Duodenal mucosa (tissue), 2 donors: ENCODE data around the gene SIRPB2.
"Not testable (repeated sequence)": the region's sequence is repeated elsewhere in the genome, so short reads cannot be mapped to it uniquely, and the experiment has no call there.

Experiments used
- H3K27ac ChIP-seq: one replicate; pipeline ENCODE4 v1.7.0; 2013; ENCODE audit warnings: low read depth, low read length
- H3K27me3 ChIP-seq, 2 donors: one replicate each; pipeline ENCODE4 v1.7.0; 2013; ENCODE audit warnings: low read length in 2 of 2, control low read depth in 1 of 2; ENCODE audit not compliant: insufficient read depth in 2 of 2, control insufficient read depth in 1 of 2
- H3K36me3 ChIP-seq, 2 donors: one replicate each; pipeline ENCODE4 v1.7.0; 2013; ENCODE audit warnings: low read length in 2 of 2, control low read depth in 1 of 2; ENCODE audit not compliant: insufficient read depth in 2 of 2, control insufficient read depth in 1 of 2
- H3K4me1 ChIP-seq, 2 donors: one replicate each; pipeline ENCODE4 v1.7.0; 2013; ENCODE audit warnings: low read length in 2 of 2, control low read depth in 1 of 2; ENCODE audit not compliant: insufficient read depth in 2 of 2, control insufficient read depth in 1 of 2
- H3K4me3 ChIP-seq, 2 donors: one replicate each; pipeline ENCODE4 v1.7.0; 2013; ENCODE audit warnings: low read length in 2 of 2, low read depth in 1 of 2
- H3K9ac ChIP-seq, 2 donors: one replicate each; pipeline ENCODE4 v1.7.0; 2013; ENCODE audit warnings: low read length in 2 of 2, low read depth in 1 of 2
- H3K9me3 ChIP-seq, 2 donors: one replicate each; pipeline ENCODE4 v1.7.0; 2013; ENCODE audit warnings: low read length in 2 of 2, control low read depth in 1 of 2; ENCODE audit not compliant: control insufficient read depth in 1 of 2

Gene SIRPB2

DNA sequence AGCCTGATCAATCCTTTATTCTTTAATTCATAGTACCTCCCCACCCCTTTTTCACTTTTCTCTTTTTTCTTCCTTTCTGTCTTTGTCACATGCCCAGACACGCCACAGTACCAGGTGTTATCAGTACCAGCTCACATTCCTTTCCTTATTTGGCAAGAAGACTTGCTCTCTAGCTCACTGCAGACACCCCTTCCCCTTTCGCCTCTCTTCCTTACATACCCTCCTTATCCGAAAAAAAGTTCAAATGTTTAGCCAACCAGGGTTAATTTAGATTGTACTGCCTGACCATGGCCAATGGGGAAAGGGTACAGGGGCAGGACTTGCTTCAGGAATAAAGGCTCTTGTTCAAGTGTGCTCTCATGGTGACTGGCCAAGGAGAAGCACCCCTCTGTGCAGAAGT is 9.3 kb upstream of the SIRPB2 start:
- Histone ChIP-seq H3K27ac (no peak overlapping the region), H3K4me1 (no peaks in the 10 kb centered on the region), H3K27me3 (peaks cover 0 to 3% of the 10 kb centered on the region in 2 donors), H3K36me3 (no peaks in the 10 kb centered on the region), H3K4me3 (no peak overlapping the region), H3K9ac (no peak overlapping the region), H3K9me3 (no peaks in the 10 kb centered on the region)

DNA sequence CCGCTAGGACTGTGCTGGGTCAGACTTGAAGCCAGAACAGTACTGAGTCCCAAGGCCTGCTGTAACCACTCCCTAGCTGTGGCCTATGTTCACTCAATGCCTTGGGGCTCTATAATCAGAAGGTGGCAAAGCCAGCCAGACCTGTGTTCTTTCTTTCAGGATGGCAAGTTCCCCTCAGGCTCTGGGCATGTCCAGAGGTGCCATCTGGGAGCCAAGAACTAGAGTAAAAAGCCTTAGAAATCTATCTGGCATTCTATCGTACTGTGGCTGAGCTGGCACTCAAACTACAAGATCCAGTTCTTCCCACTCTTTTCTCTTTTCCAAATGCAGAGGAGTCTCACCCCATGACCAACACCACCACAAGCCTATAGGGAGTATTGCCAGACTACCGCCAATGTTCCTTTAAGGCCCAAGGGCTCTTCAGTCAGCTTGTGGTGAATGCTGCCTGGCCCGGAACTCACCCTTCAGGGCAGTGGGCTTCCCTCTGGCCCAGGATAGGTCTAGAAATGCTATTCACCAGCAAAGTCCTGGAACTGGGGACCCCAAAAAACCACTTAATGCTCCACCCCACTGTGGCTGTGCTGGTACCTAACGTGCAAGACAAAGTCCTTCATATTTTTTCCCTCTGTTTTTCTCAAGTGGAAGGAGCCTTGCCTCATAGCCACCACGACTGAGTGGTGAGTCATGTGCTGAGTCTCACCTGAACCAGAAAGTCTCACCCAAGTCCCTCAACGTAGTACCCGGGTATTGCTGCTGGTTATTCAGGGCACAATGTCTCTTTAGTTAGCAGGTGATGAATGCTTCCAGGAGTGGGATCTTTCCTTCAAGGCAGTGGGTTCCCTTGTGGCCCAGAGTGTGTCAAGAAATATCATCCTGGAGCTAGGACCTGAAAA is 8.6 kb upstream of the SIRPB2 start:
- Histone ChIP-seq H3K9me3 (no peaks in the 10 kb centered on the region), H3K9ac (no peak overlapping the region), H3K36me3 (no peaks in the 10 kb centered on the region), H3K27me3 (peaks cover 0 to 3% of the 10 kb centered on the region in 2 donors), H3K4me1 (no peaks in the 10 kb centered on the region), H3K27ac (no peak overlapping the region), H3K4me3 (no peak overlapping the region)

DNA sequence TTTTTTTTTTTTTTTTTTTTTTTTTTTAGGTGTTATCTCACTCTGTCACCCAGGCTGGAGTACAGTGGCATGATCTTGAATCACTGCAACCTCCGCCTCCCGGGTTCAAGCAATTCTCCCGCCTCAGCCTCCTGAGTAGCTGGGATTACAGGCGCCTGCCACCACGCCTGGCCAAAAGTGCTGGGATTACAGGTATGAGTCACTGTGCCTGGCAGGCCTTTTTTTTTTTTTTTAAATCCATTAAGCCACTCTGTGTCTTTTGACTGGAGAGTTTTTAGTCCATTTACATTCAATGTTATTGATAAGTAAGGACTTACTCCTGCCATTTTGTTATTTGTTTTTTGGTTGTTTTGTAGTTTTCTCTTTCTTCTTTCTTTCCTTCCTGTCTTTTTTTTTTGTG is 6.2 kb upstream of the SIRPB2 start:
- not testable (repeated sequence) for H3K9me3 ChIP-seq, H3K9ac ChIP-seq, H3K36me3 ChIP-seq, H3K27ac ChIP-seq, H3K4me1 ChIP-seq, H3K27me3 ChIP-seq, H3K4me3 ChIP-seq

DNA sequence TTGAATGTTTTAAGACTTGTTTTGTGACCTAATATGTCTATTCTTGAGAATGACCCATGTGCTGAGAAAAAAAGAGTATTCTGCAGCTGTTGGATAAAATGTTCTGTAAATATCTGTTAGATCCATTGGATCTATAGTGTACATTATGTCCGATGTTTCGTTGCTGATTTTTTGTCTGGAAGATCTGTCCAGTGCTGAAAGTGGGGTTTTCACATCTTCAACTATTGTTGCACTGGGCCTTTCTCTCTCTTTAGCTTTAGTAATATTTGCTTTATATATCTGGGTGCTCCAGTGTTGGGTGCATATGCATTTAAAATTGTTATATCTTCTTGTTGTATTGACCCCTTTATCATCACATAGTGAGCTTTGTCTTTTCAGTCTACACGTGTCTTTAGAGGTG is 5.7 kb upstream of the SIRPB2 start:
- Histone ChIP-seq H3K27ac (no peak overlapping the region), H3K36me3 (no peaks in the 10 kb centered on the region), H3K4me3 (no peak overlapping the region), H3K9me3 (no peaks in the 10 kb centered on the region), H3K27me3 (peaks cover 0 to 3% of the 10 kb centered on the region in 2 donors), H3K4me1 (no peaks in the 10 kb centered on the region), H3K9ac (no peak overlapping the region)

DNA sequence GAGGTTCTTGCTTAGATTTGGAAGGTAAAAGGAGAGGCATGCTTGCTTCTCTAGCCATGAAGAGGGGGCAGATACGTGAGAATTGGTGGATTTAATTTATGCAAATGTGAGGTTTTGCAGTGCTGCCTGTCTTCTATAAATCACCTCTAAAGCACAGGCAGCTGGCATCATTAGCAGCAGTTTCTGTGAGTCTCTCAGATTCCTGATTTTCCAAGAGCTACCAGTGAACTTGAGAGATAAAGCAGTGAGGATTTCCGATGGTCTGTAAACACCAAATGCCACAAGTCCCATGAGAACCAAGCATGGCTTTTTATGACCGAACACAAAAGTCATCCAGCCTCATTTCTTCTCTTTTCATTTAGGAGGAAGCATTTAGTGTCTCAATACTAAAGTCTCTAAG is 3.2 kb upstream of the SIRPB2 start:
- Histone ChIP-seq H3K9me3 (no peaks in the 10 kb centered on the region), H3K9ac (no peak overlapping the region), H3K27me3 (no peaks in the 10 kb centered on the region), H3K4me3 (no peak overlapping the region), H3K36me3 (no peaks in the 10 kb centered on the region), H3K27ac (no peak overlapping the region), H3K4me1 (no peaks in the 10 kb centered on the region)

DNA sequence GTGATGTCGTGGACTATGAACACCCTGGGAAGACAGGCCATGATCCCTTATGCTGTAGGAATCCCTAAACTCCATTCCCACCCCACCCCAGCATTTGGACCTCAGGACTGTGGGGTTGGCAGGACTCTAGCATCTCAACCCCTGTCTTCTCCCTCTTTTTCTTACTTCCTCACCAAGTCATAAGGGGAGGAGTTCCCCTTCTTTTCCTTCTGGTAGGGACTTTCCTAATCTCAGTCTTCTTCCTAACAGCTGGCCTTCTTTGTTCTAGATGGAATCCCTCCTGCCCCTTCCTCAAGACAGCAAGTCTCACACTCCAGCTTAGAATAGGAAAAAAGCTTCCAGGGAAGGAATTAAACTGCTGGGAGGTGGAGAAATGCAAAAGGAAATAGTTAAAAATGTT is 2.3 kb upstream of the SIRPB2 start:
- H3K36me3 ChIP-seq: no peaks in the 10 kb centered on the region
- no peak overlapping the region for H3K9ac ChIP-seq
- H3K4me3 ChIP-seq: no peak overlapping the region
- no peaks in the 10 kb centered on the region for H3K27me3 ChIP-seq
- H3K27ac ChIP-seq: no peak overlapping the region
- no peaks in the 10 kb centered on the region for H3K9me3 ChIP-seq
- no peaks in the 10 kb centered on the region for H3K4me1 ChIP-seq

DNA sequence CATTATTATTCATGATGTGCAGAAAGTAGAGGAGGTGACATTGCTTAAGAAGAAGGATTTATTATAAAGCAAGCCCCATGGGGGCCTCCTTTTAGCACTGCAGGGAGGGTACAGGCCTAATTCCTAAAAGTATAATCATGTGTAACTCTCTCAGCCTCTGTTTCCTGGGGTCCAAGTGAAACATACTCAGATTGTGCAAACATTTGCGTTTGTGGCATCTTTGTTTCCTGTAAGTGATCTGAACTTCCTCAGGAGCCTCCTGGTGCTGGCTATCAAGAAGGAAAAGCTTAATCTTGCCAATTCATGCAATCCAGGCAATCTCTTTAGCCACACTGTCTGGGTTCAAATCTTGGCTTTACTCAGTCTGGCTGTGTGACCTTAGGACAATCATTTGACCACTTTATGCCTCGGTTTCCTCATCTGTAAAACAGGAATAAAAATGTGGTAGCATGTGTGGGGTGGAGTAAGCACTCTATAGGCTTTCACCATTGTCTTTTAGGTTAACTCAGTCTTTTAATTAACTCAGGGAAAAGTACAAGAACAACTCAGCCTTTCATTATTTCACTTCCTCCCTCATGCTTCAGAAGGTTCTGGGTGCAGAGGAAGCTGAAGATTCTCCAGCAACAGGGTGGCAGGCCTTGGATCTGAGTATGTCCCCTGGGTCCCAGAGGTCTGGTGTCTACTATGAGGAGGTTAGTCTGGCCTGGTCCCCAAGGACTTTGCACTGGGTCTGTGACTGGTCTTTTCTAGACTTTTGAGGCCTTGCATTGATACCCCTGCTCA is 831 bp upstream of the SIRPB2 start:
- Histone ChIP-seq H3K27me3 (no peaks in the 10 kb centered on the region), H3K9me3 (no peaks in the 10 kb centered on the region), H3K27ac (no peak overlapping the region), H3K9ac (no peak overlapping the region), H3K4me1 (no peaks in the 10 kb centered on the region), H3K4me3 (no peak overlapping the region), H3K36me3 (no peaks in the 10 kb centered on the region)

DNA sequence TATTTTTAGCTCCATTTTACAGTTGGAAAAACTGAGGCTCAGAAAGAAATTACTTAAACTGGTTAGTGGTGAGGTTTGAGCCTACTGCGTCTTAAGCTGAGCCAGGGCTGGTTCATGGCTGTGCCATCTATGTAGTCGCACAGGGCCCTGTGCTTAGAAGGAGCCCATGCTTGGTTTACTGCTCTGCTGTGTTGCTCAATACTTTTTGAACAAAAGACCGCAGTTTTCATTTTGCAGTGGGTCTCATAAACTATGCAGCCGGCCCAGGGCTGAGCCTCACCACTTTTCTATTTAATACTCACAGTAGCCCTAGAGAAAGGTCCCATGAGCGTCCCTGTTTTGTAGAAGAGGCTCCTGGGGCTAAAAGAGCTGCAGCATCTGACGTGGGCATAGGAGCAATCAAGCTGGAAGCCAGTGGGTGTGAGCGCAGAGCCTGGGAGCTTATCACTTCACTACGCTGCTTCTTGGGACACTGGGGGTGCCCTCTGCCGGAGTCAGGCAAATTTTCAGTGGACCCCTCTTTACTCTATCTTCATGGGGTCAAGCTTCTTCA is 501 bp downstream of the SIRPB2 start:
- Histone ChIP-seq H3K9me3 (no peaks in the 10 kb centered on the region), H3K4me1 (no peaks in the 10 kb centered on the region), H3K27ac (peak overlapping the region; percentile 12), H3K9ac (no peak overlapping the region), H3K27me3 (no peaks in the 10 kb centered on the region), H3K36me3 (no peaks in the 10 kb centered on the region), H3K4me3 (peak overlapping the region in 1 of 2 donors; percentile 38)

DNA sequence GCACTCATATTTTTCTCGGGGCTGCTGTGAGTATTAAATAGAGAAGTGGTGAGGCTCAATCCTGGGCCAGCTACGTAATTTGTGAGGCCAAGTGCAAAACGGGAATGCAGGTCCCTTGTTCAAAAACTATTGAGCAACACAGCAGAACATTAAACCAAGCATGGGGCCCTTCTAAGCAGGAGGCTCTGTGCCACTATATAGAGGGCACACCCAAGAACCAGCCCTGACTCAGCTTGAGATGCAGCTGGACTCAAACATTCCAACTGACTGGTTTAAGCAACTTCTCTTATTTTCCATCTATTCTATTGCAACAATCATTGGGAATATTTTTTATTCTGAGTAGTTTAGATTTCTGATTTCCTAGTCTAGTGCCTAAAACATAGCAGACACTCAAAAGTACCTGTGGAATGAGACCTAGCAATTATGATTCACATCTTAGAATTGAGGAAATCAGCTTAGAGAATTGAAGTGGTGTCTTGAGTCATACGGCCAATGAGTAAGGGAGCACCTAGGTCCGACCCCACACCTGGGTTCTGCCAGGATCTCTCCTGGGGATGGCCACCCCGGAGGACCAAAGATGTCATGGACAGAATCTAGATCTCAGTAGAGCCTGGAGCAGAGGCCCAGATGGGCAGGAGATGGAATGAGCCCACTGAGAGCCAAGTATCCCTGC is 1.3 kb downstream of the SIRPB2 start:
- H3K36me3 ChIP-seq: no peaks in the 10 kb centered on the region
- peak overlapping the region; percentile 1 to 38 for H3K4me3 ChIP-seq
- H3K27ac ChIP-seq: no peak overlapping the region
- H3K9ac ChIP-seq: no peak overlapping the region
- no peaks in the 10 kb centered on the region for H3K4me1 ChIP-seq
- no peaks in the 10 kb centered on the region for H3K9me3 ChIP-seq
- no peaks in the 10 kb centered on the region for H3K27me3 ChIP-seq

DNA sequence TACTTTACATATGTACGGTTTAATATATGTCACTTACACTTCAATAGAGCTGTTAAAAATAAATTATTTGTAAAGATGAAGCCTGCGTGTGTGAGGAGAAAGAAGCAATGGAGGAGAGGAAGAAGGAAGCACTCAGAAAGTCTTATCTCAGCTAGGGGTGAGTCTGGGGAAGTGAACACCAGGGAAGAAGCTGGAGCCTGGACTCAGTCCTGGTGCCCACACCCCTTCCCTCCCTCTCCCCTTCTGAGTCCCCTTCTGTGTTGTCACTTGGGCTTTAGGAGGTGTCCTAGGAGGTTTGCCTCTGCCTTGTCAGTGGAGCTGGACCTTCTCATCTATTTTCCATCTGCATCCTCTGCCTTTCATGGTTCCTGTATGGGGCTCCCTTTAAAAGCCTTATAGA is 1.9 kb downstream of the SIRPB2 start:
- no peaks in the 10 kb centered on the region for H3K9me3 ChIP-seq
- H3K9ac ChIP-seq: no peak overlapping the region
- H3K36me3 ChIP-seq: no peaks in the 10 kb centered on the region
- no peak overlapping the region for H3K4me3 ChIP-seq
- H3K27me3 ChIP-seq: no peaks in the 10 kb centered on the region
- no peaks in the 10 kb centered on the region for H3K4me1 ChIP-seq
- no peak overlapping the region for H3K27ac ChIP-seq
